ENCODE data around the gene ZNF709.
"Not testable (repeated sequence)": the region's sequence is repeated elsewhere in the genome, so short reads cannot be mapped to it uniquely, and the experiment has no call there.

ZNF709 gene

GRCh38 chr19:12450844-12451243, 33.8 kb downstream of the ZNF709 start:
- no peak for DNase-seq

- DNase-seq, result no peak
Measured at GRCh38 chr19:12448808-12449207, 35.8 kb downstream of the ZNF709 start.

GRCh38 chr19:12440541-12441316, 43.9 kb downstream of the ZNF709 start, which contains the start of gene ZNF443:
Gene ZNF443, minus strand, starts transcription at chr19:12441021. Its CDS starts 107 bp downstream, at chr19:12440914.
- peak; percentile 98 for DNase-seq

- peak; percentile 38 for DNase-seq
Measured at GRCh38 chr19:12439686-12440540, 44.7 kb downstream of the ZNF709 start.

- DNase-seq, result not testable (repeated sequence)
Measured at GRCh38 chr19:12430726-12431299, 53.8 kb downstream of the ZNF709 start.

- DNase-seq, result no peak
Measured at GRCh38 chr19:12425888-12426274, 58.7 kb downstream of the ZNF709 start.

GRCh38 chr19:12425236-12425887, 59.3 kb downstream of the ZNF709 start:
- DNase-seq, result no peak

GRCh38 chr19:12417273-12417672, 67.3 kb downstream of the ZNF709 start:
- not testable (repeated sequence) for DNase-seq

GRCh38 chr19:12411893-12412292, 72.7 kb downstream of the ZNF709 start:
- DNase-seq, result no peak

All from DMS79 treated with DMSO at 0.1 percent for 48 hours (cell line).